HG03066 (cell line): ENCODE measurements around the gene CYSLTR1.
"Not testable (repeated sequence)": the region's sequence is repeated elsewhere in the genome, so short reads cannot be mapped to it uniquely, and the experiment has no call there.

Experiments
- ATAC-seq: cut with Tn5 transposase; IDR thresholded peaks from one replicate; pipeline ENCODE4 v1.9.1; 2021; ENCODE audit warnings: low read depth; ENCODE audit not compliant: unreplicated experiment

The CYSLTR1 gene

DNA sequence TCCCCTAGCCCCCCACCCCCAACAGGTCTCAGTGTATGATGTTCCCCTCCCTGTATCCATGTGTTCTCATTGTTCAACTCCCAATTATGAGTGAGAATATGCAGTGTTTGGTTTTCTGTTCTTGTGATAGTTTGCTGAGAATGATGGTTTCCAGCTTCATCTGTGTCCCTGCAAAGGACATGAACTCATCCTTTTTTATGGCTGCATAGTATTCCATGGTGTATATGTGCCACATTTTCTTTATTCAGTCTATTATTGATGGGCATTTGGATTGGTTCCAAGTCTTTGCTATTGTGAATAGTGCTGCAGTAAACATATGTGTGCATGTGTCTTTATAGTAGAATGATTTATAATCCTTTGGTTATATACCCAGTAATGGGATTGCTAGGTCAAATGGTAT is 101.4 kb downstream of the CYSLTR1 start:
- ATAC-seq = not testable (repeated sequence)
